BE2C (cell line): ENCODE results near the gene NOVA2.
A peak's percentile ranks its signal among the peaks of the same experiment; 100 is the strongest.

Experiments used
- DNase-seq: peaks from one replicate; pipeline ENCODE4 v3.0.0-alpha.2; 2020
- H3K27me3 ChIP-seq: fragments of 250-450 bp; sonication (Bioruptor Pico); 2 replicates; pipeline ENCODE4 v1.5.1; 2020; ENCODE audit warnings: mild to moderate bottlenecking
- H3K36me3 ChIP-seq: fragments of 250-450 bp; sonication (Bioruptor Pico); 2 replicates; pipeline ENCODE4 v1.5.1; 2020; ENCODE audit warnings: mild to moderate bottlenecking
- H3K4me1 ChIP-seq: fragments of 250-450 bp; sonication (Bioruptor Pico); 2 replicates; pipeline ENCODE4 v1.5.1; 2020
- H3K4me3 ChIP-seq: 2 replicates; pipeline ENCODE4 v1.5.1; 2011; ENCODE audit warnings: low read depth, low read length
- H3K9me3 ChIP-seq: fragments of 250-450 bp; sonication (Bioruptor Pico); 2 replicates; pipeline ENCODE4 v1.5.1; 2020
- CTCF ChIP-seq: IDR thresholded peaks from 2 replicates; pipeline ENCODE4 v1.5.1; 2012; ENCODE audit warnings: mild to moderate bottlenecking, low read depth, low read length

NOVA2 gene

GRCh38 chr19:45889210-45889885 is 84.3 kb downstream of the NOVA2 start:
- DNase-seq: no peak
- peaks cover 1% of the 10 kb centered on the region for H3K36me3 ChIP-seq
- H3K4me1 ChIP-seq: no peaks in the 10 kb centered on the region
- no peak overlapping the region for H3K4me3 ChIP-seq
- H3K9me3 ChIP-seq: no peaks in the 10 kb centered on the region
- TF ChIP-seq CTCF: no peak
- H3K27me3 ChIP-seq: no peaks in the 10 kb centered on the region

- DNase-seq: no peak
- H3K4me3 ChIP-seq: peak overlapping the region; percentile 57
- H3K9me3 ChIP-seq: no peaks in the 10 kb centered on the region
- no peaks in the 10 kb centered on the region for H3K27me3 ChIP-seq
- H3K4me1 ChIP-seq: no peaks in the 10 kb centered on the region
- peaks cover 8% of the 10 kb centered on the region for H3K36me3 ChIP-seq
- no peak for TF ChIP-seq CTCF
These were observed 86.4 kb downstream of the NOVA2 start for GRCh38 chr19:45887200-45887710.

GRCh38 chr19:45886427-45887199 is 87.1 kb downstream of the NOVA2 start:
- Histone ChIP-seq H3K4me1 (no peaks in the 10 kb centered on the region), H3K4me3 (peak overlapping the region; percentile 57), H3K9me3 (no peaks in the 10 kb centered on the region), H3K36me3 (peaks cover 8% of the 10 kb centered on the region), H3K27me3 (no peaks in the 10 kb centered on the region)
- TF ChIP-seq CTCF: no peak
- peak; percentile 92 for DNase-seq

- no peaks in the 10 kb centered on the region for H3K27me3 ChIP-seq
- H3K9me3 ChIP-seq: no peaks in the 10 kb centered on the region
- no peak for TF ChIP-seq CTCF
- peaks cover 8% of the 10 kb centered on the region for H3K36me3 ChIP-seq
- peak within 1 kb of the TSS; percentile 57 for H3K4me3 ChIP-seq
- H3K4me1 ChIP-seq: no peaks in the 10 kb centered on the region
- peak; percentile 94 for DNase-seq
These were observed 87.9 kb downstream of the NOVA2 start, which contains the start of gene IRF2BP1 for GRCh38 chr19:45885556-45886426. Gene IRF2BP1 (minus strand): TSS chr19:45886141. CDS start chr19:45885774, 367 bp downstream.

- no peaks in the 10 kb centered on the region for H3K9me3 ChIP-seq
- peak overlapping the region; percentile 57 for H3K4me3 ChIP-seq
- H3K36me3 ChIP-seq: peaks cover 8% of the 10 kb centered on the region
- H3K4me1 ChIP-seq: no peaks in the 10 kb centered on the region
- no peaks in the 10 kb centered on the region for H3K27me3 ChIP-seq
- no peak for TF ChIP-seq CTCF
- DNase-seq: peak; percentile 47
These were observed 88.7 kb downstream of the NOVA2 start for GRCh38 chr19:45884682-45885555.
